GM12878 (cell line): ENCODE measurements around the gene EFNA2. TPM values are rescaled to one million over a fixed set of nuclear protein-coding genes. Genes with fewer than 3 reads are reported as not detected.

Experiments used
- ATAC-seq: fragments of 200-7000 bp; cut with Tn5 transposase; 3 replicates; pipeline ENCODE4 v1.9.1; 2020; ENCODE audit warnings: mild to moderate bottlenecking, moderate library complexity
- BruUV-seq: library from RNA; stranded (reverse); fragments of 400-500 nt; replicated peaks from 2 replicates; lab custom pipeline; 2021; lab: Mats Ljungman, UMichigan
- CTCF ChIA-PET: fragments of 300-600 bp; sonication (Branson Sonifier 250); formaldehyde crosslinking; extraction: SDS; loops from one replicate; lab custom pipeline; 2021; ENCODE audit warnings: inconsistent platforms; lab: Yijun Ruan, JAX
- POLR2A ChIA-PET: fragments of 350-600 bp; formaldehyde crosslinking; extraction: SDS; loops from one replicate; lab custom pipeline; 2021; ENCODE audit warnings: inconsistent platforms; lab: Charles Lee
- RAD21 ChIA-PET: fragments of 300-600 bp; sonication (Branson Sonifier 250); formaldehyde crosslinking; loops from one replicate; lab custom pipeline; 2023; ENCODE audit warnings: antibody characterized with exemption; ENCODE audit not compliant: unreplicated experiment; lab: Charles Lee
- SMC1A ChIA-PET: fragments of 300-600 bp; sonication (Branson Sonifier 250); formaldehyde crosslinking; loops from one replicate; lab custom pipeline; 2023; ENCODE audit not compliant: unreplicated experiment, uncharacterized antibody; lab: Charles Lee
- DNase-seq: peaks from one replicate; pipeline ENCODE4 v3.0.0-alpha.2; 2011; ENCODE audit warnings: low read depth, low spot score
- FAIRE-seq: peaks from 3 replicates; lab custom pipeline; 2011; peaks lifted over from hg19 to GRCh38; lab: Jason Lieb, UNC
- H2AFZ ChIP-seq: 2 replicates; pipeline ENCODE4 v1.6.0; 2011; ENCODE audit warnings: low read depth, low read length, control low read depth; ENCODE audit not compliant: control insufficient read depth
- H3K27ac ChIP-seq: 2 replicates; pipeline ENCODE4 v1.5.1; 2011; ENCODE audit warnings: control low read depth; ENCODE audit not compliant: control insufficient read depth, insufficient read depth
- H3K27me3 ChIP-seq, 2 experiments: replicated peaks in 1 of 2; 2 replicates each; pipeline versions ENCODE4 v1.6.0 to v1.6.1; 2011; ENCODE audit warnings: low read length in 1 of 2; ENCODE audit not compliant: control insufficient read depth in 2 of 2, insufficient read depth in 2 of 2
- H3K36me3 ChIP-seq, 2 experiments: 2 replicates each; pipeline ENCODE4 v1.5.1; 2011; ENCODE audit warnings: low read length in 1 of 2; ENCODE audit not compliant: control insufficient read depth in 2 of 2, insufficient read depth in 2 of 2
- H3K4me1 ChIP-seq: 2 replicates; pipeline ENCODE4 v1.6.1; 2011; ENCODE audit warnings: mild to moderate bottlenecking, low read length, moderate library complexity, mixed read lengths; ENCODE audit not compliant: control insufficient read depth, insufficient read depth
- H3K4me2 ChIP-seq: 2 replicates; pipeline ENCODE4 v1.6.0; 2011; ENCODE audit warnings: control low read depth; ENCODE audit not compliant: control insufficient read depth, insufficient read depth
- H3K4me3 ChIP-seq: fragments of 200-600 bp; sonication (generic); 2 replicates; pipeline ENCODE4 v1.5.1; 2016
- H3K79me2 ChIP-seq: 2 replicates; pipeline ENCODE4 v1.6.0; 2011; ENCODE audit warnings: low read length; ENCODE audit not compliant: control insufficient read depth, insufficient read depth
- H3K9ac ChIP-seq: 2 replicates; pipeline ENCODE4 v1.8.0; 2011; ENCODE audit warnings: low read length, control low read depth, mixed read lengths; ENCODE audit not compliant: control insufficient read depth, insufficient read depth
- H3K9me3 ChIP-seq: replicated peaks from 3 replicates; pipeline ENCODE4 v1.5.1; 2011; ENCODE audit warnings: mild to moderate bottlenecking, low read length; ENCODE audit not compliant: control insufficient read depth, insufficient read depth
- H4K20me1 ChIP-seq: 2 replicates; pipeline ENCODE4 v1.6.0; 2011; ENCODE audit not compliant: control insufficient read depth, insufficient read depth
- ASH2L ChIP-seq: fragments of 300-600, 200-600 bp; sonication (generic); IDR thresholded peaks from 2 replicates; pipeline ENCODE4 v1.6.1; 2017; ENCODE audit warnings: low read depth, mild to moderate bottlenecking, borderline replicate concordance
- CHD4 ChIP-seq: fragments of 200-600 bp; sonication (generic); IDR thresholded peaks from 2 replicates; pipeline ENCODE4 v1.6.1; 2016; ENCODE audit warnings: mild to moderate bottlenecking
- HCFC1 ChIP-seq: fragments of 150-350 bp; IDR thresholded peaks from 2 replicates; pipeline ENCODE4 v1.6.1; 2014; ENCODE audit warnings: low read length
- HDAC6 ChIP-seq: fragments of 200-600 bp; sonication (generic); IDR thresholded peaks from one replicate; pipeline ENCODE4 v1.8.0; 2017; ENCODE audit warnings: antibody characterized with exemption; ENCODE audit not compliant: unreplicated experiment
- LARP7 ChIP-seq: fragments of 450-650 bp; IDR thresholded peaks from 2 replicates; pipeline ENCODE4 v1.6.1; 2017; ENCODE audit warnings: mild to moderate bottlenecking
- NFYA ChIP-seq: IDR thresholded peaks from 2 replicates; pipeline ENCODE4 v1.6.1; 2011; ENCODE audit warnings: low read depth, mild to moderate bottlenecking, low read length, improper control_type of control experiment, borderline replicate concordance
- POLR2A ChIP-seq: IDR thresholded peaks from 2 replicates; pipeline ENCODE4 v1.6.1; 2011; ENCODE audit warnings: low read depth, mild to moderate bottlenecking, low read length
- SIX5 ChIP-seq: IDR thresholded peaks from 2 replicates; pipeline ENCODE4 v1.6.1; 2011; ENCODE audit warnings: mild to moderate bottlenecking, low read depth, low read length, moderate library complexity; ENCODE audit not compliant: severe bottlenecking
- TARDBP ChIP-seq: IDR thresholded peaks from 2 replicates; pipeline ENCODE4 v1.6.1; 2016; ENCODE audit warnings: borderline replicate concordance
- TCF3 ChIP-seq: IDR thresholded peaks from 2 replicates; pipeline ENCODE4 v1.6.1; 2012; ENCODE audit warnings: low read depth, mild to moderate bottlenecking, low read length, borderline replicate concordance; ENCODE audit not compliant: insufficient read depth
- TCF7 ChIP-seq: IDR thresholded peaks from 2 replicates; pipeline ENCODE4 v1.6.1; 2014; ENCODE audit warnings: antibody characterized with exemption, borderline replicate concordance
- ZBED1 ChIP-seq: IDR thresholded peaks from 2 replicates; pipeline ENCODE4 v1.6.1; 2016; ENCODE audit warnings: borderline replicate concordance
- WGBS: methylation state at CpG from one replicate; pipeline ENCODE4 v1.1.6; 2016; ENCODE audit warnings: low lambda C conversion rate; ENCODE audit not compliant: insufficient replicate concordance, insufficient coverage; ENCODE audit errors: missing lambda C conversion rate; 5-methylcytosine and 5-hydroxymethylcytosine counted together
- in situ Hi-C: fragments of 300-500 bp; cut with MboI; formaldehyde crosslinking; loops from 9 replicates; pipeline ENCODE4 v1.14.3; 2018; ENCODE audit warnings: mixed read lengths
- intact Hi-C: fragments of 100-400 bp; cut with micrococcal nuclease; formaldehyde crosslinking; loops from one replicate; pipeline ENCODE4 v1.14.2; 2022; ENCODE audit not compliant: unreplicated experiment
- polyA plus RNA-seq, 11 experiments: library from polyadenylated mRNA; depleted of rRNA in 4 of 11; unstranded in 6 of 11; stranded (reverse) in 5 of 11; fragments of >200 nt; fragmentation: Nextera tagmentation in 4 of 11; fragmentation: Illumina TruSeq in 1 of 11; extraction: Ambion mirVana in 4 of 11; extraction: Trizol in 1 of 11; gene quantifications; 1 replicate in 1 of 11; 2 replicates in 10 of 11; pipeline versions ENCODE4 v1.2.1 to v1.2.3, GENCODE V29; 2011 to 2016; ENCODE audit warnings: inconsistent platforms in 2 of 11, missing spikeins in 2 of 11, low read depth in 1 of 11
- total RNA-seq, 4 experiments: library from RNA; depleted of rRNA in 3 of 4; stranded (reverse); fragments of >200 nt in 3 of 4; fragmentation: Illumina TruSeq in 1 of 4; extraction: Trizol in 1 of 4; gene quantifications; 2 replicates each; pipeline versions ENCODE4 v1.2.1 to v1.2.3, GENCODE V29; 2013 to 2021
- TF ChIP-seq, protein P1 (sequence below): IDR thresholded peaks from 2 replicates; pipeline ENCODE4 v1.6.1; 2012; ENCODE audit warnings: low read depth, low read length, improper control_type of control experiment

EFNA2 gene
- total and polyA plus RNA-seq, 10 of the 15 experiments (the other 5 are each of a cell fraction or from before 2014, with no cell fraction given), result not detected

DNA sequence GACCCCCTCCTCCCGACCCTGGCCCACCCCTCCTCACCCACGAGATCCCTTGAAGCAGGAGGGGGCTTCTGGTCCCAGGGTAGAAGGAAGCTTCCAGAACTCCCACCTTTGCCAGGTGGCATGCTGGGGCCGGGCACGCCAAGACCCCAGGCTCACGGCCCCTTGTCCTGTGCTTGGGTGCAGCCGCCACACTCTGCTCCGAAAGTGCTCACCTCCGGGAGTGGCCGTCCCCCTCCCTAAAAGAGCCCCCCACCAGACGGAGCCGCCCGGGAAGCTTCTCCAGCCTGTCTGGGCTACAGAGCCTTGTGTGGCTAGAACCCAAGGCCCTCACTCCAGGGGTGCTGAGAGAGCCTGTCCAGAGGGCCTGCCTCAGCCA lies 1.8 kb upstream of the EFNA2 start:
- Histone ChIP-seq H2AFZ (no peak overlapping the region), H3K27ac (no peak overlapping the region), H3K4me1 (no peaks in the 10 kb centered on the region), H3K27me3 (peaks cover 7 to 8% of the 10 kb centered on the region in 2 experiments; a peak in 3 of 4 replicates), H3K79me2 (no peaks in the 10 kb centered on the region), H3K9me3 (no peaks in the 10 kb centered on the region), H4K20me1 (no peaks in the 10 kb centered on the region; the same call in 1 of the 2 replicates), H3K9ac (no peak overlapping the region), H3K4me2 (no peak overlapping the region), H3K36me3 (peaks cover 7 to 9% of the 10 kb centered on the region in 2 experiments), H3K4me3 (no peak overlapping the region)
- SMC1A ChIA-PET, result no interaction called here
- CTCF ChIA-PET, result interaction anchor here (1.4 to 1.5 kb wide), 2 partner anchors 40 to 88 kb away, joined by 3 to 8 read pairs; no protein-coding TSS in a partner anchor
- DNase-seq (no peak), FAIRE-seq (no peak), ATAC-seq (no peak)
- in situ Hi-C loops (no loop called here), intact Hi-C loops (no loop called here)
- no peak for TF ChIP-seq CHD4
- TF ChIP-seq LARP7, result no peak
- no peak for TF ChIP-seq HCFC1
- no peak for TF ChIP-seq SIX5
- TF ChIP-seq ASH2L, result no peak
- TF ChIP-seq NFYA, result no peak
- TF ChIP-seq TCF7, result no peak
- TF ChIP-seq TCF3, result no peak
- TF ChIP-seq HDAC6, result no peak
- TF ChIP-seq, protein P1, sequence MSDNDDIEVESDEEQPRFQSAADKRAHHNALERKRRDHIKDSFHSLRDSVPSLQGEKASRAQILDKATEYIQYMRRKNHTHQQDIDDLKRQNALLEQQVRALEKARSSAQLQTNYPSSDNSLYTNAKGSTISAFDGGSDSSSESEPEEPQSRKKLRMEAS, result no peak
- TF ChIP-seq ZBED1, result no peak
- TF ChIP-seq TARDBP, result no peak
- no peak for TF ChIP-seq POLR2A
- BruUV-seq, result no TSS peak
- RAD21 ChIA-PET, result no interaction called here
- WGBS, result 67% methylated on average over 12 of the region's 12 CpGs
- POLR2A ChIA-PET, result no interaction called here
